GM19238 (cell line): ENCODE data around the gene WDR76.

Experiments used
- DNase-seq: peaks from one replicate; pipeline ENCODE4 v3.0.0; 2011; ENCODE audit warnings: low spot score; ENCODE audit not compliant: insufficient read length

WDR76 gene

DNA sequence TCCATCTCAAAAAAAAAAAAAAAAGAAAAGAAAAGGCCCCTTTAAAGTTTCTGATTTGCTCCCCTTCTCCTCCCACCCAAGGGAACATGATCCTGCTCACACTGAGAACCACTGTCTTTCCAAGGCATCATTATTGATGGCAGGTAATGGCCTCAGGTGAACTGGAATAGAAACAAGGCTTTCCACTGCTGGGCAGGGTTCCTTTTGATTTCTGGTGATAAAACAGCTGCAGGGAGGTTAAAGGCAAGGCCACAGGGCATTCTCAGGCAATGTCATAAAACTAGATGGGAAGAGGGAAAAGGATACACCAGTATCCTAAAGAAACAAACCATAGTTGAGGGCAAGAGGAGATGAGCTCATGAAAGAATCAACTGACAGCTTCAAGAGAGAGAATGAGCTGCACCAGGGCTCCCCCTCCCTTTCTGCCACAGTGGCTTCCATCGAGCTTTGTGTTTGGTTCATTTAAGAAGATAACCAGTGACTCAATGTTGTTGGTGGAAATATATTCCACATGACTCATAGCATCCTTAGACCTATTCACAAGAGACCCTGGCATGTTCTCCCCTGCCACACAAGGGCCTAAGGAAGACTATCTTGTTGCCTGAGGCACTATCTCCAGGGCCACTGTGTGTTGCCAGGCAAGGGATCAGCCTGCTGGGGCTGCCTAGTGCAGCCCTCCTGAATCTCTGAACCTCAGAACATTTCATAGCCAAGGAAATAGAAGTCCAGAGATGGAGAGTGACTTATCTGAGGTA, 86.4 kb downstream of the WDR76 start:
- DNase-seq, result no peak

DNA sequence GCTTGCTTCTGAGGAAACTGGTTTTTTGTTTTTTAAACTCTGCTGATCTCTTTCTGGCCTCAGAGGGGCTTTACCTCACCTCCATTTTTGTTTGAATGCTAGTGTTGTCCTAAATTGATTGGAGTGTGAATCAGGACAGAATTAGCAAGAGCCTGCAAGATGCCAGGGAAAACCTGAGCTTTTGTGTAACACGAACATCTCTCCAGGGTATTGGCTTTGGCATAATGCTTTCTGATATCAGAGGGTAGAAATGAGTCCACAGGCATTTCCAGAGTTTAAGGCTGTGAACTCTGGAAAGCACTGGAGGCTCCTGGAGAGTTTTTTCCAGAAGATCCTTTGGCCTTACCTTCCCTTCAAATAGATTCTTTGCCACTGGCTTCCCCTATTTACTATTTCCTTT, 87.1 kb downstream of the WDR76 start:
- DNase-seq, result no peak

DNA sequence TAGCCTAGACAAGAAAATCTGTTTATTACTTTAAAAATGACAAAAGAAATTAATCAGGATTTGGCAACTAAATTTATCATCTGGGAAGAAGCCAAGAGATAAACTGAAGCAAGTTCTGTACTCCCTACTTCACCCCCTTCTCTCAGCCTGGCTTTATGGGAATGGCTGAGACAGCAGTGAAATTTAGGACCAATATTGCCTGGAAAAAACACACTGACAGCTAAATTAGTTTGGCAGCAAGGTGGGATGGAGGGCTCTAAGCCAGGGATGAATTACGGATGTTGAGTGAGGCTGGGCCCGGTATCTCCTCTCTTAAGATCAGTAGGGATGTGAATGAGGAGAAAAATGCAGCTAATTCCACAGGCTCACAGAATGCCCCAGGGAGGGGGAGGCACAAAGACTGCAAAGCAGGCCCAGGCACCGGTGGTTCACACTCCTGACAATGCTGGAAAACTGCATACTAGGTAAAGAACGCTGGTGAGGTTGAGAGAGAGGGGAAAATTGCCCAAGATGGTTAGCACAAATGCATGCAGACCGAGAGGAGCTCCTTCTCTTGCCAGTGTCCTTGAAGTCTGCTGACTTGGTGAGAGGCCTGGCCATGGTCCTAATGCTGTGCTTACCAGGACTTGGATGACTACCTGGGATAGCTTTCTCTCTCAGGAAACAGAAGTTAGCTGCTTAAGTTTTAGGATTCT, 89.0 kb downstream of the WDR76 start:
- DNase-seq, result no peak

DNA sequence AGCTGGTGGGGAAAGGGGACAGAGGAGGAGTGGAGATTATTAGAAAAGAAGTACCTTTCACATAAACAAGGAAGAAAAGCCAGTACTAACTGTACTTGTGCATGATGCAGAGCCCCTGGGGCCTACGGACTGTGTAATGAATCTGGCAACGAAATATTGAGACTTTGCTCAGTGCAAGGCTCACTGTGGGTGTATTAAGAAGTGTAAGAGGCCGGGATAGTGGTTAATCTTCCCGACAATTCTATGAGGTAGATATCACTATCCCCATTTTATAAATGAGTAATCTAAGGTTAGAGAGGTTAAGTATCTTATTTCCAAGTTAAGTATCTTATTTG, 89.5 kb downstream of the WDR76 start:
- DNase-seq, result no peak
